Ishikawa (cell line): ENCODE results near the gene SNED1.

Source experiments
- CREB1 ChIP-seq: IDR thresholded peaks from 2 replicates; pipeline ENCODE4 v1.6.1; 2012; ENCODE audit warnings: low read depth
- EGR1 ChIP-seq: IDR thresholded peaks from 2 replicates; pipeline ENCODE4 v1.6.1; 2012
- EP300 ChIP-seq: IDR thresholded peaks from 2 replicates; pipeline ENCODE4 v1.6.1; 2012; ENCODE audit warnings: borderline replicate concordance
- FOXM1 ChIP-seq: IDR thresholded peaks from 2 replicates; pipeline ENCODE4 v1.6.1; 2012; ENCODE audit warnings: low read depth, borderline replicate concordance
- MAX ChIP-seq: IDR thresholded peaks from 2 replicates; pipeline ENCODE4 v1.6.1; 2012
- NFIC ChIP-seq: IDR thresholded peaks from 2 replicates; pipeline ENCODE4 v1.6.1; 2012
- RAD21 ChIP-seq: IDR thresholded peaks from 2 replicates; pipeline ENCODE4 v1.6.1; 2012; ENCODE audit warnings: low read depth
- REST ChIP-seq: IDR thresholded peaks from 2 replicates; pipeline ENCODE4 v1.6.1; 2012; ENCODE audit warnings: low read depth, mild to moderate bottlenecking
- TAF1 ChIP-seq: IDR thresholded peaks from 2 replicates; pipeline ENCODE4 v1.6.1; 2012; ENCODE audit warnings: low read depth, mild to moderate bottlenecking
- TCF12 ChIP-seq: IDR thresholded peaks from 2 replicates; pipeline ENCODE4 v1.6.1; 2012; ENCODE audit warnings: low read depth
- TEAD4 ChIP-seq: IDR thresholded peaks from 2 replicates; pipeline ENCODE4 v1.6.1; 2012
- USF1 ChIP-seq: IDR thresholded peaks from 2 replicates; pipeline ENCODE4 v1.6.1; 2012
- YY1 ChIP-seq: IDR thresholded peaks from 2 replicates; pipeline ENCODE4 v1.6.1; 2012; ENCODE audit warnings: low read depth
- ZBTB7A ChIP-seq: IDR thresholded peaks from 2 replicates; pipeline ENCODE4 v1.6.1; 2012; ENCODE audit warnings: low read depth

Gene SNED1

GRCh38 chr2:240956935-240957655 is 41.3 kb upstream of the SNED1 start:
- TF ChIP-seq ZBTB7A (no peak), TCF12 (no peak), REST (no peak), FOXM1 (no peak), CREB1 (no peak), NFIC (no peak), MAX (no peak), RAD21 (no peak), EGR1 (no peak), USF1 (no peak)

GRCh38 chr2:240957656-240958365 is 40.6 kb upstream of the SNED1 start:
- TF ChIP-seq YY1 (no peak), NFIC (peak; percentile 59)

GRCh38 chr2:240958366-240959213 is 39.8 kb upstream of the SNED1 start:
- TF ChIP-seq EGR1: no peak
- TF ChIP-seq TAF1: no peak
- TF ChIP-seq REST: no peak
- TF ChIP-seq ZBTB7A: no peak
- TF ChIP-seq RAD21: no peak
- no peak for TF ChIP-seq MAX

- TF ChIP-seq EGR1: no peak
These were observed 39.0 kb upstream of the SNED1 start for GRCh38 chr2:240959214-240959940.

GRCh38 chr2:240959941-240960308 is 38.5 kb upstream of the SNED1 start:
- TF ChIP-seq TCF12: no peak

- TF ChIP-seq TEAD4 (no peak), RAD21 (no peak), EP300 (no peak), TCF12 (no peak)
These were observed 38.0 kb upstream of the SNED1 start for GRCh38 chr2:240960309-240960970.
